HG03097 (cell line): ENCODE data around the gene ARHGAP33.
"Not testable (repeated sequence)": the region's sequence is repeated elsewhere in the genome, so short reads cannot be mapped to it uniquely, and the experiment has no call there.

Source experiments
- ATAC-seq: cut with Tn5 transposase; IDR thresholded peaks from one replicate; pipeline ENCODE4 v1.9.1; 2021; ENCODE audit not compliant: unreplicated experiment, low FRiP score

The ARHGAP33 gene

DNA sequence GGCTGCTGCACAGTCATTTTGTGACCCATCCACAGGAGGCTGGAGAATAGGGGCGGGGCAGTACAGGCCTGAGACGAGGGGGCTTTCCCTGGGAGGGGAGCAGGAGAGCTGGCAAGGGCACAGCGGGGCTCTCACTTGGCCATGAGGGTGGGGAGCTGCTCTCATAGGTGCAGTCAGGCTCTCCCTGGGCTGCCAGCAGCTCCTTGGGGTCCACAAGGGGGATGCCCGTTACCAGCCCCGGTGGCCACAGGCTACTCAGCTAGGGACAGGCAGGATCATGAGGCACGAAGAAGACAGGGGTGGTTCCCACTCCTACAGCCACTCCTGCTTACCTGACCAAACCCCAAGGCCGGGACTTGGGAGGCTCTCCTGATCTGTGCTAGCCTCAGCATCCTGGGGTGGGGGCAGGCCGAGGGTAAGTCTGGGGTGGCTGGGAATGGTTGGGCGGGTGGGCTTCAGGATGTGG lies 16.5 kb downstream of the ARHGAP33 start:
- no peak for ATAC-seq

DNA sequence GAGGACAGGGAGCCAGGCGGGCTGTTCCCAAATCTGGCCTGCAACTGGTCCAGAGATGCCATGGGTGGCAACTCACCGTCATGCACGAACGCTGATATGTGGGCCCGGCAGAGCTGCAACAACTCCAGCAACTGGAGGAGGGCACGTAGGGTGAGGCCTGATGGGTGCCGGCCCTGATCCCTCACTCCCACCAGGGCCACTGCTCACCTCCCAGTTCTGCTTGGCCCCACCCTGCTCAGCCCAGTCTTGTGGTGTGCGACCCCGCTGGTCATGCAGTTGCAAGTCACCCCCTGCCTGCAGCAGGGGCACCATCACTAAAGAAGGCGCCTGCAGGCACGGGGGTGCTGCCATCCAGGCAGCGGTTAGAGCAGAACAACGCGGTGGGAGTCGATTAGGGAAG lies 16.9 kb downstream of the ARHGAP33 start:
- no peak for ATAC-seq

DNA sequence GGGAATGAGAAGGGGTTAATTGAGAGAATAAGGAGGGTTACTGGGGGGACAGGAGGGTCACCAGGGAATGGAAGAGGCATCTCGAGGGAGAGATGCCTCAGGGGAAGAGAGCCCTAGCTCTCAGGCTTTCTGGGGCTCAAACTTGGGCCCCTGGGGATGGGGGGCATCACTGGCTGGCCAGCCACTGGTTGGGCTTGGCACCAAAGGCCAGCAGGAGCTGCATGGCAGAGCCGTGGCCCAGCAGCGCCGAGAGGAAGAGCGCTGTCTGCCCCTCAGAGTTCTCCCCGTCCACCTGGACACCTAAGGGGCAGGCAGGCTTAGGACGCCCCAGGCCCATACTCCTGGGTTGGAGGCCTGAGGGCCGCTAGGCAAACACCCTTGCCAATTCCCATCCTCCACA lies 17.5 kb downstream of the ARHGAP33 start:
- no peak for ATAC-seq

DNA sequence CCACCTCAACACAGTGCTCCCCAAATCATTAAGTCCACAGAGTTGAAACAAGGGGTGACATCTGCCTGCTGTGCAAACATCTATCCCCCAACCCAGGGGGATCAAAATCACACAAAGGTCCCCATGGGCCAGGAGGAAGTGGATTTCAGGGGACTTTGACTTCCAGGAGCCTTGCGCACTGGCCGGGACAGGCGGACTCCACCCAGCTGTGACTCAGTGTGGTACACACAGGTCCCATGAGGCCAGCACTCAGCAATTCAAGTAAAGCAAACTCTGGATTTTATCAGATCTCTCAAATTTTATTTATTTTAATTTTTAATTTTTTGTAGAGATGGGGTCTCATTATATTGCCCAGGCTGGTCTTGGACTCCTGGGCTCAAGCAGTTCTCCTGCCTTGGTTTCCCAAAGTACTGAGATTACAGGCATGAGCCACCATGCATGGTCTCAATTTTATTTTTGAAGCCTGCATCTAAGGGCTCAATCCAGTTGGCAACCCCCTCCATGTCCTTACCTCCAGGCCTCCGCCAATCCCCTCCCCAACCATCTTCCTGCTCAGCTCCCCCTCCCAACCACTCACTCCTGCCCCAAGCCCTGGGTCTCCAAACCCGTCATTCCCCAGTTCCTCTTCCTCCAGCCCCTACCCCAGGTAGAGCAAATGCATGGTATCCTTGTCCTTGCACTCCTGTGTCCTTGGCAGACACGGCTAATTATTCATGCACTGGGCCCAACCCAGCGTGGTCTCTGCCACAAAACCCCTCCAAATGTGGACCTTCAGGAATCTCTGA lies 18.2 kb downstream of the ARHGAP33 start:
- ATAC-seq = no peak

DNA sequence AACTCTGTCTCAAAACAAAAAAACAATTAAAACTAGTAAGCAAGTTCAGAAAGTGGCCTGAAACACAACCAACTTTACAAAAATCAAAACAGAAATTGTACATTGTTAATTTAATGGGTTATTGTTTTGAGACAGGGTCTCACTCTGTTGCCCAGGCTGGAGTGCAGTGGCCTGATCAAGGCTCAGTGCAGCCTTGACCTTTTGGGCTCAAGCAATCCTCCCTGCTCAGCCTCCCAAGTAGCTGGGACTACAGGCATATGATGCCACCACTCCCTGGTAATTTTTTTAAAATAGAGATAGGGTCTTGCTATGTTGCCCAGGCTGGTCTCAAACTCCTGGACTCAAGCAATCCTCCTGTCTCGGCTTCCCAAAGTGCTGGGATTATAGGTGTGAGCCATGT lies 20.2 kb downstream of the ARHGAP33 start:
- ATAC-seq = not testable (repeated sequence)

DNA sequence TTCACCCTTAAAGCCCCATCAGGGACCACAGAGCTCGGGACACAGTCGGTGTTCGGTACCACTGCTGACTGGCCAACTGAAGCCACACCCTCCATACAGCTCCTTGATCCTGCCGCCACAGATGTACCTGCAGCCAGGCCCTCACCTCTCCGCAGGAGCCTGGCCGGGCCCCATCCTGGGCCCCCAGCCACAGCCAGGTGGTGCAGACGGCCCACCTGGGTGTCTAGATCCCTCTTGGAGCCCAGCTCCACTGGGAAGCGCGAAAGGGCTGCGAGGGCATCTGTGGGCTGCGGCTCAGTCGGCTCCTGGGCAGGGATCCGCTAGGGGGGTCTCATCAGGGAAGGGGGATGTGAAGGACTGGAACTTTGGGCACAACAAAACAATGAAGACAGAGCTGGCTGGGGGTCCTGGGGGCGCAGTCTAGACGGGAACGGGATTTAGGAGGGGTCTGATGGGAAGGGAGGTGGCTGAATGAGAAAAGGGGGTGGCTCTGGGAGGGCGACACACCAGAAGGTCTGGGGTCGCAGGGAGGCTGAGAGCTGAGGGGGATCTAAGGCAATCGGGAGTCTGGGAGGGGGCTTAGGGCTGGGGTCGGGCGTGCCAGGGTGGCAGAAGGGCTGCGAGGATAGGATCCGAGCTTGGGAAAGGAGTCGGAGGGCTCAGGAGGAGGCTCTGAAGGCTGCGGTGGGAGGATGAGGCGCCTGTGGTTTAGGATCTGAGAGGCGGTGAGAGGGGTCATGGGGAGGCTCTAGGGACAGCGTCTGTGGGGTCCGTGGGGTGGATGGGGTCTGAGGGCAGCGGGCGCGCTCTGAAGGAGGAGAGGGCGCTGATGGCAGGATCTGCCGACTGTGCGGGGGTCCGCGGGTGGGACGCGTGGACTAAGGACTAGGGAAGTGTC lies 21.5 kb downstream of the ARHGAP33 start:
- ATAC-seq = no peak

DNA sequence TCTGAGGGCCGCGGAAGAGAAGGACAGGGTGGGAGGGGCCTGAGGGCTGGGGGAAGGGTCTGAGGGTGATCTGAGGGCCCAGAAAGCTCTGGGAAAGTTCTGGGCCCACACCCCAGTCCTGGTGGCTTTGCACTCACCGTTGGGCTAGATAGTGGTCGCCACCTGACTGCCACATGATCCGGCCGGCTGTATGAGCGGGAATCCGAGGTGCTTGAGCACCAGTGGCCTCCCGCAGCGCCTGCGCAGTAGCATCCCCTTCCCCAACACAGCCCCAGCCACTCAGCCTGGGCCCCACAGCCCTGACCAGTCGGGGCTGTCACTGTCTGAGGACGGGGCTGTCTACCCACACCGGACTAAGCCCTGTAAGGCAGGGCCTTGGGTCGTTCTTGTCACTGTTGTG lies 22.3 kb downstream of the ARHGAP33 start:
- ATAC-seq = no peak

DNA sequence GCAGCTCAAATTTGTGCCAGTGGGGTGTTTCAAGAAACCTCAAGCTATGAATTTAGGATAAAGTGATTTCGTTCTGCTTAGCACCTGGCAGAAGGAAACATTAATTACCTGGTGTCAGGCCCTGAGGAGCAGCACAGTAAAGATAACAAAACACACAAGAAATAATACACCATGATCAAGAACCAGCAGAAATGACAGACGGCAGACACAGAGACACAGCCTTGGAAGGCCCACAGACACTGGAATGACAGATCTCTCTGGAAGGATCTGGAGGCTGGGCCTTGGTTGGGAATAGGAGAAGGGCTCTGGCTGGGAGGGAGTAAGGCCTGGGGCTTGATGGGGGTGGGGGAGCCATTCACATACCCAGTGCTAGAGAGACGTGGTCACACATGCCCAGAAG lies 26.5 kb downstream of the ARHGAP33 start:
- ATAC-seq = no peak

DNA sequence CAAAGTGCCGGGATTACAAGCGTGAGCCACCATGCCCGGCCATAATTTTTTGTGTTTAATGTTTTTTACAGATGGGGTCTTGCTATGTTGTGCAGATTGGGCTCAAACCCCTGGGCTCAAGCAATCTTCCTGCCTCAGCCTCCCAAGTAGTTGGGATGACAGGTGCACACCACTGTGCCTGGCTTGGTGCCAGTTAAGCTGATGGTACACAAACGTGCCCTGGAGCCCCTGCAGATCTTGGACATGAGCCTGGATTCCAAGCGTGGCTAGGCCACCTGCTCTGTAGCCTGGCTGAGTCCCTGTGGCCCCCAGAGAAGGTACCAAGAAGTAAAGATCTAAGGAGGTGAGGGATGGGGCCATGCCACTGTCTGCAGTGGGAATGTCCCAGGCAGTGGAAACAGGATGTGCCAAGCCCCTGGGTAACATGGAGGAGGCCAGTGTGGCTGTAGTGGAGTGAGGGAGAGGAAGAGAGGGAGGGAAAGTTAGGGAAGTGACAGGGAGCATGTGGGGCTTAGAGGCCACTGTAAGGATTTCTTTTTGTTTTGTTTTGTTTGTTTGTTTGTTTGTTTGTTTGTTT lies 30.2 kb downstream of the ARHGAP33 start:
- no peak for ATAC-seq

DNA sequence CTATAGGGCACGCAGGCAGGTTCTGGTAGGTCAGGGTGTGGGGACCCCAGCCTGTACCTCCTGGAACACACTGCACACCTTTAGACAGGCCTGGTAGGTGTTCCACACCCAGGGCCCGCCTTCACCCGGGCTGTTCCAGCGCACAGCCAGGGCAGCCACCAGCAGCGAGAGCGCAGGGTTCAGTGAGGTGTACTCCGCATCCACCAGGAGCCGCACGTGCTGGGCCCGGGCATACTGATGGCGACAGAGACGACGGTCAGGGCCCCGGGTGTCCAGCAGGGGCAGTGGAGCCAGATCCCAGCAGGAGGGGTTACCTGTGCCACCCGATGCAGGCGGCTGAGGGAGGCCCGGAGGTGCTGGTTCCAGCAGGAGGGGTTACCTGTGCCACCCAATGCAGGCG lies 31.2 kb downstream of the ARHGAP33 start:
- ATAC-seq = no peak

DNA sequence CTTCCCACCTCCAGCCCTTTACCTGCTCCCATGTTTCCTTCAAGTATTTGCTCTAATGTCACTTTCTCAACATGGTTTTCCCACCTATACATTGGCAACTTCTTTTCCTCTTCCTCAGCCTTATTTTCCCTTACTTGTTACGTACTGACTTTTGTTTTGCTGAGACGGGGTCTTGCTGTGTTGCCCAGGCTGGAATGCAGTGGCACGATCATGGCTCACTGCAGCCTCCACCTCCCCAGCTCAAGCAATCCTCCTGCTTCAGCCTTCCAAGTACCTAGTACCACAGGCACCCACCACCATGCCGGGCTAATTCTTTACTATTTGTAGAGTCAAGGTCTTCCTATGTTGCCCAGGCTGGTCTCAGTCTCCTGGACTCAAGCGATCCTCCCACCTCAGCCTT lies 32.3 kb downstream of the ARHGAP33 start:
- no peak for ATAC-seq

DNA sequence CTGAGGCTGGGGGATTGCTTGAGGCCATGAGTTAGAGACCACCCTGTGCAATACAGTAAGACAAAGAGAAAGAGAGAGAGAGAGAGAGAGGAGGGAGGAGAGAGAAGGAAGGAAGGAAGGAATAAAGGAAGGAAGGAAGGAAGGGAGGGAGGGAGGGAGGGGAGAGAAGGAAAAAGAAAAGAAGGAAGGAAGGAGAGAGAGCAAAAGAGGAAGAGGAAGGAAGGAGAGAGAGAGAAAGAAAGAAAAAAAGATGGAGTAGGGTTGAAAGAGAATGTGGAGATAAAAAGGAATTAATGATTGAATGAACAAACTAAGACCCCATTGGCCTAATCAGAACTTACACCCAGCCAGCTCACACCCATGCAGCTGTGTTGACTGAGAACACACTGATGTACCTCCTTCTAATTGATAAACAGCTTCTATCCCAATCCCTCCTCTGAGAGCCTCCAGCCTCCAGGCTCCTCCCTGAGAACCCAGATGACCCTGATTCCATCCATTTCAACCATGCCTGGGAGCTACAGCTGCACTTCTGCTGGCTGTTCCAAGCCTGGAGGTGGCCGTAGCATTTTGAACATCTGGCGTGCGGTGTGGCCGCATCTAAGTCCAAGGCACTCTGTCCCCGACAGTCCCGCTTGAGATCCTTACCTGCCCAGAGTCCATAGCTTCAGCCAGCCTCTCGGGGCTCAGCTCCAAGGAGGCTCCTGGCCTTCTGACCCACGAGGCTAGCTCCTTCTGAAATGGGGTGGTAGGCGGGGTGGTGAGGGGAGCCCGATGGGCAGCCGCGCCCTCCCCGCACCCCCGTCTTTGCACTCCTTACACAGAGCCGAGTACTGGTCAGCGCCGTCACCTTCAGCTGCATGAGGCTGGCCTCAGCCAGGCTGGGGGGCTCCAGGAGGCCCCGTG lies 36.2 kb downstream of the ARHGAP33 start:
- no peak for ATAC-seq

DNA sequence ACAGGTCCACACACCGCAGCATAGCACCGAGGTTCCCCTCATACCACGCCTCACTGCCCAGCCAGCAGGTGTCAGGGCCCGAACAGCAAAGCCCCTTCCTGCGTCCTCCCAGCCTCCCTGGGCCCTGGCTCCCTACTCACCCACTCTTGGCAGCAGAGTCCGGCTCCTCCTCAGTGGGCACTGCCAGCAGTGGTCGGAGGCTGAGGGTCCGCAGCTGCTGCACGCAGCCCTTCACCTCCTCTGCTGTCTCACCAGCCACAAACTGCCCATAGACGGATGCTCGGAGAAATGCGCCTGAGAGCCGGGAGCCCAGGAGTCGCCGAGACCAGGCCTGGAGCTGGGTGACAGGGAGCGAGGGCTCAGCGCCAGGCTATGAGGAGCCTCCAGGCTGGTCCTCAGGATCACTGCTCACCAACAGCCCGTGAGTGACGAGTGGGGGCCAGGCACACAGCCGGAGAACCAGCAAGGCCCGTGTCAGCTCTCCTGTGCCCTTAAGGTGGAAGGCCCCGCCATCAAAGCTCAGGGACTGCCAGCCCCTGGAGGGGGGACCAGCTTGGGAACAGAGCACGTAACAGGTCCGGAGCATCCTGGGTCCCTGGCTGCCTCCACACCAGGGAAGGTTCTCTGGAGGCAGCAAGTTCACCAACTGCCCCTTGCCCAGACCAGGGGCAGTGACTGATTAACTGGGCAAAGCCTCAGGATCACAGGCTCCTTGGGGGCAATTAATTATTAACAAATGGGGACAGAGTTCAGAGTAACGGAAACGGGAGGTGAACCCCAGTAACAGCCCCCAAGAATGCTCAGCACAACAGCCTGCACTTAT lies 37.1 kb downstream of the ARHGAP33 start, which contains the start of gene PRODH2:
TSS of gene PRODH2 (minus strand) at position 626 of the 823 bp plus-strand sequence. CDS start at position 586, 40 bp downstream.
- no peak for ATAC-seq

DNA sequence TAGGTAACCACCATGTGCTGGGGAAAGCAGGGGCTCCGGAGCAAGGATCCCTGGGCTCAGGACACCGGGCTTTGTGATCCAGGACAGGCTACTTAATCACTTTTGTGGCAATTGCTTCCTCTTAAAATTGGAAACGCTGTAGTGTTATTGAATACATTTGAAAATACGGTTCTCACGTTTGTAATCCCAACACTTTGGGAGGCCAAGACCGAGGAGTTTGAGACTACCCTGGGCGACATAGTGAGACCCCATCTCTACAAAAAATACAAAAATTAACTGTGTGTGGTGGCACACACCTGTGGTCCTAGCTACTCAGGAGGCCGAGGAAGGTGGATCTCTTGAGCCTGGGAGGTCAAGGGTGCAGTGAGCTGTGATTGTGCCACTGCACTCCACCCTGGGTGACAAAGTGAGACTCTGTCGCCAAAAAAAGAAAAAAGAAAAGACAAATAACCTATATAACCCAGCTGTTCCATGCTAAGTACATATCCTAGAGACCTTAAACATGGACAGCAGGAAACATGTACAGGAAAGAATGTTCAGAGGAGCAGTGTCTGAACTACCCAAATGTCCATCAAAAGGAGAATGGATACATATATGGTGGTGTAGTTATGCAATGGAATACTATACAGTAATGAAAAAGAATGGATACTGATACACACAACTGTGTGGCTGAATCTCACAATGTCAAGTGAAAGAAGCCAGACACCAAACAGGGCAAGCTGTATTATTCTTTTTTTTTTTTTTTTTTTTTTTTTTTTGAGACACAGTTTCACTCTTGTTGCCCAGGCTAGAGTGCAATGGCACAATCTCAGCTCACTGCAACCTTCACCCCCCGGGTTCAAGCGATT lies 37.9 kb downstream of the ARHGAP33 start:
- no peak for ATAC-seq

DNA sequence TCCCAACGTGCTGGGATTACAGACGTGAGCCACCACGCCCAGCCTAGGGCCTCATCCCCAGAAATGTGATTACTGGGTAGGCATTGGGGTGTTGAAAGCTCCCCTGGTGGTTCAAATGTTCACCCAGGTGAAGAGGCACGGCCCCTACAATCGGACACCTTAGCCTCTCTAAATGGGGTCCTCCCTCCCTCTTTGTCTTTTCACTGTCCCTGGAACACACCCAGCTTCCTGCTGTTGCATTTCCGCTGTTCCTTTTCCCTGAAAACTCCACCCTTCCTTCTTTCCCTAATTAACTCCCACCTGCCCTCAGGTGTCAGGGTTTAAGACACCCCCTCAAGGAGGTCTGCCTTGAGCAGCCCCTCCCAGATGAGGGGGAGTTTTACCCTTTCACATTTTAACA lies 40.9 kb downstream of the ARHGAP33 start:
- ATAC-seq = no peak

DNA sequence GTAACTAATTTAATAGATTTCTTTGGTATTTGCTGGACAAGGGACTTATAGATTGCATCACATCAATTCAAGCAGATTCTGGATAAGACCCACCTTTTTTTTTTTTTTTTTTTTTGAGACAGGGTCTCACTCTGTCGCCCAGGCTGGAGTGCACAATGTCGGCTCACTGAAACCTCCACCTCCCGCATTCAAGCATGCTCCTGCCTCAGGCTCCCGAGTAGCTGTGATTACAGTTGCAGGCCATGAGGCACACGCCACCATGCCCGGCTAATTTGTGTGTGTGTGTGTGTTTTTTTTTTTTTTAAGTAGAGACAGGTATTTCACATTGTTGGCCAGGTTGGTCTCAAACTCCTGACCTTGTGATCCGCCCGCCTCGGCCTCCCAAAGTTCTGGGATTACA lies 41.5 kb downstream of the ARHGAP33 start:
- ATAC-seq = no peak

DNA sequence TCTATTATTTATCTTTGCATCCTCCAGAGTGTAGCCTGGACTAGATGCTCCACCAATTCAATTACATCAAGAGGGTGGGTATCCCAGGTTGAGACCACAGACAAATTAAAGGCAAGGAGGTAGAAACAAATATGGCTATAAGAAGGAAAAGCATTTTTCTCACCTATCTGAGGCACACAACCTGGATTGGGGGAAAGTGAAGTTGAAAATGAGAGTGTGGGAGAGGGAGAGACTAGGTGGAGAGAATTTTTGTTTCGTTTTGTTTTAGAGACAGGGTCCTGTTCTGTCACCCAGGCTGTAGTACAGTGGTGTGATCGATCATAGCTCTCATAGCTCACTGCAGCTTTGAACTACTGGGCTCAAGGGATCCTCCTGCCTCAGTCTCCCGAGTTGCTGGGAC lies 43.1 kb downstream of the ARHGAP33 start:
- no peak for ATAC-seq

DNA sequence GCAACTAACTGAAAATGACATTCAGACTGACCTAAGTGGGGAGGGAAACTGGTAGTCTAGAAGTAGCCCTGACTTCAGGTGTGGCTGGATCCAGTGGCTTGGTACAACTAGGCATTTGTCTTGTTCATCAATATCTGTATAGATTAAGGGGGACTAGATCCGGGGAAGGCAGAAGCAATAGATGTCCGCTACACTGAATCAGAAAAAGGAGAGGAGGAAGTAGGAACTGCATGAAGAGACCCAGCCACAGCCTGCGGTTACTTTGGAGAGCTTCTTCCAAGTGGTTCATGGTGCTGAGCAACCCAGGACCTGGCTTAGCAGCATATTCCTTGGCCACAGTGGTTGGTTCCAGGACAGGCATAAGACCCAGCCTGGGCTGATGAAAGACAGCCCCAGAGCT lies 47.2 kb downstream of the ARHGAP33 start:
- no peak for ATAC-seq
